Ishikawa (cell line): Measurements from ENCODE around the gene STX4.

Experiments used
- CEBPB ChIP-seq: IDR thresholded peaks from 2 replicates; pipeline ENCODE4 v1.6.1; 2012
- CREB1 ChIP-seq: IDR thresholded peaks from 2 replicates; pipeline ENCODE4 v1.6.1; 2012; ENCODE audit warnings: low read depth
- EGR1 ChIP-seq: IDR thresholded peaks from 2 replicates; pipeline ENCODE4 v1.6.1; 2012
- EP300 ChIP-seq: IDR thresholded peaks from 2 replicates; pipeline ENCODE4 v1.6.1; 2012; ENCODE audit warnings: borderline replicate concordance
- FOXM1 ChIP-seq: IDR thresholded peaks from 2 replicates; pipeline ENCODE4 v1.6.1; 2012; ENCODE audit warnings: low read depth, borderline replicate concordance
- NFIC ChIP-seq: IDR thresholded peaks from 2 replicates; pipeline ENCODE4 v1.6.1; 2012
- RAD21 ChIP-seq: IDR thresholded peaks from 2 replicates; pipeline ENCODE4 v1.6.1; 2012; ENCODE audit warnings: low read depth
- TAF1 ChIP-seq: IDR thresholded peaks from 2 replicates; pipeline ENCODE4 v1.6.1; 2012; ENCODE audit warnings: low read depth, mild to moderate bottlenecking
- TCF12 ChIP-seq: IDR thresholded peaks from 2 replicates; pipeline ENCODE4 v1.6.1; 2012; ENCODE audit warnings: low read depth
- TEAD4 ChIP-seq: IDR thresholded peaks from 2 replicates; pipeline ENCODE4 v1.6.1; 2012
- YY1 ChIP-seq: IDR thresholded peaks from 2 replicates; pipeline ENCODE4 v1.6.1; 2012; ENCODE audit warnings: low read depth
- ZBTB7A ChIP-seq: IDR thresholded peaks from 2 replicates; pipeline ENCODE4 v1.6.1; 2012; ENCODE audit warnings: low read depth
- TF ChIP-seq, protein P1 (sequence below): IDR thresholded peaks from 2 replicates; pipeline ENCODE4 v1.6.1; 2012
- TF ChIP-seq, protein P2 (sequence below): IDR thresholded peaks from 2 replicates; pipeline ENCODE4 v1.6.1; 2012; ENCODE audit warnings: low read depth, mild to moderate bottlenecking
- TF ChIP-seq, protein P3 (sequence below): IDR thresholded peaks from 2 replicates; pipeline ENCODE4 v1.6.1; 2012

The STX4 gene

DNA sequence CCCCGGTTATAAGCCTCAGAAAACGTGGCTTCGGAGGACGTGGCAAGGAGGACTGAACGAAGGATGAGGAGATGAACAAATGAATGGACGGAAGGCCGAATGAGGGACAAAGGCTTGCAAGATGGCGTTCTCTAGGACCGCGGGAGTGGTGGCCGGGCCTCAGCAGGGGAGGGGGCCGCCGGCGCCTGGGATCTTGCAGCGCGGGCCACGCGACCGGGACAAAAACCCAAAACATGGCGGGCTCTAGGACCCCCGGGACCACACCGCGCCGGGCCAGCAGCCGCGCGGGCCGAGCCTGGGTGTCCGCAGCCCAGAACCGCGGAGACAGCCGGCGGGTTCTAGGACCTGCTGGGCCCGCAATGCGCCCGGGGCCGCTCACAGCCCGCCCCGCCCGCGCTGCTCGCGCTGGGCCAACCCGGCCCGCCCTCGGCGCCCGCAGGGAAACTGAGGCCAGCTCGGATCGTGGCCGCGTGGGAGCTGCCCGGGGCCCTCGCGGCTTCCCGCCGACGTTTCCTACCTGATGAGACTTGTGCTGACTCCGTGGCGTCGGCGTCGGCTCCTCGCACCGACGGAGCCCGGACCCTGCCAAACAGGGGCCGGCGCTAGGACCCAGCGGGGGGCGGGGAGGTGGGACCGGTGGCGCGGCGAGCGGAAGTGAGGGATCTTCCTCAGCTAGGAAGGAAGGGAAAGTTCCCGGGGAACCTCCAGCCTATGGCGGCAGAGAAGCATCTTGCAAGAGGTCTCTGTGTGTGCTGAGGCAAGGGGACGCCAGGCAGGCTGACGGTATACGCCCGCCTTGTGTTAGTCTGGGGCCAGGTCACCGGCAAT lies 40.0 kb downstream of the STX4 start:
- no peak for TF ChIP-seq FOXM1
- TF ChIP-seq CREB1: 0 out of 2 replicates have a peak, but pooled peaks have one; percentile 19
- TF ChIP-seq, protein P1, sequence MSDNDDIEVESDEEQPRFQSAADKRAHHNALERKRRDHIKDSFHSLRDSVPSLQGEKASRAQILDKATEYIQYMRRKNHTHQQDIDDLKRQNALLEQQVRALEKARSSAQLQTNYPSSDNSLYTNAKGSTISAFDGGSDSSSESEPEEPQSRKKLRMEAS: peak; percentile 59; the same call in 1 of the 2 replicates
- TF ChIP-seq EP300: no peak; the same call in 1 of the 2 replicates
- TF ChIP-seq, protein P2, sequence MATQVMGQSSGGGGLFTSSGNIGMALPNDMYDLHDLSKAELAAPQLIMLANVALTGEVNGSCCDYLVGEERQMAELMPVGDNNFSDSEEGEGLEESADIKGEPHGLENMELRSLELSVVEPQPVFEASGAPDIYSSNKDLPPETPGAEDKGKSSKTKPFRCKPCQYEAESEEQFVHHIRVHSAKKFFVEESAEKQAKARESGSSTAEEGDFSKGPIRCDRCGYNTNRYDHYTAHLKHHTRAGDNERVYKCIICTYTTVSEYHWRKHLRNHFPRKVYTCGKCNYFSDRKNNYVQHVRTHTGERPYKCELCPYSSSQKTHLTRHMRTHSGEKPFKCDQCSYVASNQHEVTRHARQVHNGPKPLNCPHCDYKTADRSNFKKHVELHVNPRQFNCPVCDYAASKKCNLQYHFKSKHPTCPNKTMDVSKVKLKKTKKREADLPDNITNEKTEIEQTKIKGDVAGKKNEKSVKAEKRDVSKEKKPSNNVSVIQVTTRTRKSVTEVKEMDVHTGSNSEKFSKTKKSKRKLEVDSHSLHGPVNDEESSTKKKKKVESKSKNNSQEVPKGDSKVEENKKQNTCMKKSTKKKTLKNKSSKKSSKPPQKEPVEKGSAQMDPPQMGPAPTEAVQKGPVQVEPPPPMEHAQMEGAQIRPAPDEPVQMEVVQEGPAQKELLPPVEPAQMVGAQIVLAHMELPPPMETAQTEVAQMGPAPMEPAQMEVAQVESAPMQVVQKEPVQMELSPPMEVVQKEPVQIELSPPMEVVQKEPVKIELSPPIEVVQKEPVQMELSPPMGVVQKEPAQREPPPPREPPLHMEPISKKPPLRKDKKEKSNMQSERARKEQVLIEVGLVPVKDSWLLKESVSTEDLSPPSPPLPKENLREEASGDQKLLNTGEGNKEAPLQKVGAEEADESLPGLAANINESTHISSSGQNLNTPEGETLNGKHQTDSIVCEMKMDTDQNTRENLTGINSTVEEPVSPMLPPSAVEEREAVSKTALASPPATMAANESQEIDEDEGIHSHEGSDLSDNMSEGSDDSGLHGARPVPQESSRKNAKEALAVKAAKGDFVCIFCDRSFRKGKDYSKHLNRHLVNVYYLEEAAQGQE: no peak
- peak; percentile 10; the same call in 1 of the 2 replicates for TF ChIP-seq RAD21
- TF ChIP-seq, protein P3, sequence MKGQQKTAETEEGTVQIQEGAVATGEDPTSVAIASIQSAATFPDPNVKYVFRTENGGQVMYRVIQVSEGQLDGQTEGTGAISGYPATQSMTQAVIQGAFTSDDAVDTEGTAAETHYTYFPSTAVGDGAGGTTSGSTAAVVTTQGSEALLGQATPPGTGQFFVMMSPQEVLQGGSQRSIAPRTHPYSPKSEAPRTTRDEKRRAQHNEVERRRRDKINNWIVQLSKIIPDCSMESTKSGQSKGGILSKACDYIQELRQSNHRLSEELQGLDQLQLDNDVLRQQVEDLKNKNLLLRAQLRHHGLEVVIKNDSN: no peak
- TF ChIP-seq EGR1: 0 out of 2 replicates have a peak, but pooled peaks have one; percentile 1
- TF ChIP-seq TAF1: peak; percentile 52
- peak; percentile 39 for TF ChIP-seq NFIC
- peak; percentile 45; the same call in 1 of the 2 replicates for TF ChIP-seq ZBTB7A
- TF ChIP-seq TEAD4: 0 out of 2 replicates have a peak, but pooled peaks have one; percentile 21
- no peak; the same call in 1 of the 2 replicates for TF ChIP-seq TCF12
- peak; percentile 79 for TF ChIP-seq YY1
- TF ChIP-seq CEBPB: no peak

DNA sequence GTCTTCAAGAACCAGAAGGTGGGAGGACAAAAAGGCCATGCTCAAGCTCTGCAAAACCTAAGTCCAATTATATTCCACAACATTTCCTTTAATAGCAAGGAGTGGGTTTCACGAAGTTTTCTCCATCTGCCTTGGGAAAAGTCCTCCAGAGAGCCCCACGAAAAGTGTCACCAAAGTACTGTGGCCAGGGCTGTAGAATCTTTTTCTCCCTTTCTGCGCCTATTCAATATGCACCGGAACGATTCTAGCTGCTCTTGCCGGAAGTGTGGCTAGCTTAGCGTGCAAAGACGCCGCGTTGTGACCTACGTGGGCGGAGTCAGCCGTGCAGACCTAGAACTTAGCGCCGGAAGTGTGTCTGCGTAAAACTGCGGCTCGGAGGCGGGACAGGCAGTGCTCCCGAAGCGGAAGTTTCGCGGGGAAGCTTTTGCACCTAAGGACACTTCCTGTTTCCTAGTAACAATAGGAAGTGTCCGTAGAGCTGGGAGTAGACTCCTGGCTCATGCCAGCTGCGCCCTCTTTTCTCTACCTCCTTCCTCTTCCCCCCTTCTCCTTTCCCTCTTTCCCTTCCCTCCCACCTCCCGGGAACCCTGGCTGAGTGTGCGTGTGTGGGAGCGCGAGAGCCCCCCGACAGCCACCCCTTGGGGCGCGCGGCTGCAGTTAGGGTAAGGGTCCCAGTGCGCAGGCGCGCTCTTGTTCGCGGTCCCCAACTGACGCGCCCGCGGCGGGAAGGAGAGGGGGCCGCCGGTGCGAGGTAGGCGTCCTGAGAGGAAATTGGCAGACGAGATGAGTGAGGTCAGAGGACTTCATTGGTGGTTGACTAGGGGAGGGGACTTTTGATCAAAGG lies 40.8 kb downstream of the STX4 start, which contains the start of the genes ZNF646 and ZNF668:
Gene ZNF646, plus strand, starts transcription at position 453 of the 844 bp plus-strand sequence. CDS start 1,903 bp downstream, outside the sequence.
Gene ZNF668, minus strand, starts transcription at position 271 of the 844 bp plus-strand sequence. CDS start 9,781 bp downstream, outside the sequence.
- TF ChIP-seq CEBPB (no peak; the same call in 1 of the 2 replicates), EP300 (peak; percentile 31; the same call in 1 of the 2 replicates), RAD21 (no peak), YY1 (peak; percentile 64; the same call in 1 of the 2 replicates), NFIC (no peak), ZBTB7A (0 out of 2 replicates have a peak, but pooled peaks have one; percentile 64), TCF12 (peak; percentile 49; the same call in 1 of the 2 replicates), TEAD4 (no peak; the same call in 1 of the 2 replicates), FOXM1 (0 out of 2 replicates have a peak, but pooled peaks have one; percentile 36), CREB1 (peak; percentile 82), TAF1 (peak; percentile 82), EGR1 (0 out of 2 replicates have a peak, but pooled peaks have one; percentile 25)
- TF ChIP-seq, protein P1: peak; percentile 89
- TF ChIP-seq, protein P2: no peak
- TF ChIP-seq, protein P3: peak; percentile 43; the same call in 1 of the 2 replicates

DNA sequence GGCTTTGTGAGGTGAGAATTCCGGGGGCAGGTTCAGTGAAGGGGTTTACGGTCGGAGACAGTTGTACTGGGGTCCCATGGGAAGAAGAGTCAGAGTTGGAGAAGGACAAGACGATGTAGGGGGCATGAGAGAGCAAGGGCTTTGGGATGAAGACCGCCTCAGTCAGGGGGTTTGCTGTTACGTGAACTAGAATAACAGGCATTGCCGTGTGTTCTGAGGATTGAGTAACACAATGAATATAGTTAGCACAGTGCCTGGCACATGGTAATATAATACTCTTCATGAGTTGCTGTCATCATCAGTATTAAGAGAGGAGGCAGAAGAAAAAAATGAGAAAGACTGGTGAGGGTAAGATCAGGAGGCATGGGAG lies 41.4 kb downstream of the STX4 start:
- no peak for TF ChIP-seq TAF1

DNA sequence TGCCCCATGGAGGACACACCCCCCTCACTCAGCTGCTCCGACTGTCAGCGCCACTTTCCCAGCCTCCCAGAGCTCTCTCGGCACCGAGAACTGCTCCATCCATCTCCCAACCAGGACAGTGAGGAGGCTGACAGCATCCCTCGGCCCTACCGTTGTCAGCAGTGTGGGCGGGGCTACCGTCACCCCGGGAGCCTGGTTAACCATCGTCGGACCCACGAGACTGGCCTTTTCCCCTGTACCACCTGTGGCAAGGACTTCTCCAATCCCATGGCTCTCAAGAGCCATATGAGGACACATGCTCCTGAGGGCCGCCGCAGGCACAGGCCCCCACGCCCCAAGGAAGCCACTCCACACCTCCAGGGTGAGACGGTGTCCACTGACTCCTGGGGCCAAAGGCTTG lies 43.0 kb downstream of the STX4 start:
- TF ChIP-seq YY1 (no peak), EP300 (no peak), EGR1 (no peak), NFIC (no peak), ZBTB7A (no peak), TEAD4 (no peak), TCF12 (no peak), RAD21 (no peak), FOXM1 (no peak), TAF1 (no peak), CEBPB (no peak), CREB1 (no peak)
- TF ChIP-seq, protein P3: no peak
- TF ChIP-seq, protein P2: no peak
- TF ChIP-seq, protein P1: no peak
